ENCODE data around the gene ARHGEF11. TPM values are rescaled to one million over a fixed set of nuclear protein-coding genes. Genes with fewer than 3 reads are reported as not detected.

The ARHGEF11 gene
- total RNA-seq, 1 experiment from 2014 or later = 41.1 TPM

DNA sequence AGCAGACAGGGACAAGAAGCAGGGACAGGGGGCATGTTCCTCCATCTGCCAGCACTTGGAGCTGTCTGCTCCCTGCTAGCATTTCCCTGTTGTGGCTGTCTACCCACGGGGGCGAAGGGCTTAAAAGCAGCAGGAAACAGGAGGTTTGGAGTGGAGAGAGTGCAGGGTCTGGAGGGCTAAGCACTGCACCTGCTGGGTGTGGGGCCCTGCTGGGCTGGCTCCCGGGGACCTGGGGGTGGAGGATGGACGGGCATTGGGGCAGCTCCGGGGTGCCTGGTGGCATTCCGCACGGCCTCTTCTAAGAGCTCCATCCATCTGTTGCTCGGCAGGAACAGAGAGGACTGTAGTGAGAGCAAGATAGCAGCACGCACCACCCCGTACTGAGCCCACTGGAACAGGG lies 103.9 kb downstream of the ARHGEF11 start:
- no peaks in the 10 kb centered on the region for H3K79me1 ChIP-seq (ENCODE audit: insufficient read depth, low read depth, low read length, poor library complexity, severe bottlenecking)
- WGBS (ENCODE audit: extremely low coverage, insufficient read length, low lambda C conversion rate) = no CpG with 5 or more reads among the region's 10 CpGs
- H3K79me2 ChIP-seq (ENCODE audit: insufficient read depth, low read length) = no peaks in the 10 kb centered on the region
- H3T11ph ChIP-seq (ENCODE audit: low read length) = no peak overlapping the region
- H3K56ac ChIP-seq (ENCODE audit: insufficient read length, low read depth, low read length) = no peak overlapping the region
- Mint-ChIP-seq H3K4me1 (no peaks in the 10 kb centered on the region), H3K36me3 (ENCODE audit: insufficient read depth in 1 of 3, low read depth in 3 of 3) (peaks cover 47 to 94% (median 93%) of the 10 kb centered on the region in 3 experiments), H3K27ac (no peak overlapping the region; a peak in 1 of 7 replicates), H3K4me3 (no peak overlapping the region), H3K27me3 (ENCODE audit: low read depth) (no peaks in the 10 kb centered on the region; the same call in none of the 2 replicates), H3K9me3 (no peaks in the 10 kb centered on the region)
- no peak overlapping the region for H3K18ac ChIP-seq (ENCODE audit: insufficient read length, low read depth, low read length)
- H3K9ac ChIP-seq (ENCODE audit: extremely low read depth, insufficient read length, low read length) = no peak overlapping the region
- H2BK12ac ChIP-seq (ENCODE audit: insufficient read length, low read depth, low read length) = no peak overlapping the region
- H3K4me1 ChIP-seq (ENCODE audit: insufficient read depth, low read length) = no peaks in the 10 kb centered on the region
- no peaks in the 10 kb centered on the region for H4K20me1 ChIP-seq (ENCODE audit: control insufficient read depth, insufficient read depth, insufficient read length)
- H3K27me3 ChIP-seq (ENCODE audit: insufficient read depth, low read length) = no peaks in the 10 kb centered on the region
- H3K4me2 ChIP-seq (ENCODE audit: insufficient read depth, insufficient read length, low read length) = no peak overlapping the region
- no peak overlapping the region for H2BK120ac ChIP-seq (ENCODE audit: low read depth, low read length, poor library complexity, severe bottlenecking)
- H2BK20ac ChIP-seq (ENCODE audit: low read depth, low read length, poor library complexity, severe bottlenecking) = no peak overlapping the region
- H3K23ac ChIP-seq (ENCODE audit: insufficient read length, low read depth, low read length) = no peak overlapping the region
- H3K14ac ChIP-seq (ENCODE audit: insufficient read depth, low read length) = no peak overlapping the region
- H2BK15ac ChIP-seq (ENCODE audit: low read depth, low read length) = no peak overlapping the region
- H3K27ac ChIP-seq (ENCODE audit: insufficient read length, low read depth, low read length) = no peak overlapping the region
- no peak overlapping the region for H4K8ac ChIP-seq (replicated peaks; ENCODE audit: insufficient read length, low read depth, low read length)
- no peaks in the 10 kb centered on the region for H3K9me3 ChIP-seq (ENCODE audit: control insufficient read depth, low read depth, low read length)
- no peak overlapping the region for H3K4ac ChIP-seq (ENCODE audit: low read depth, low read length)
- no peak overlapping the region for H2AK5ac ChIP-seq (ENCODE audit: insufficient read length, low read length)
- H2AFZ ChIP-seq (ENCODE audit: low read length) = no peak overlapping the region
- DNase-seq = no peak
- TF ChIP-seq, protein P1, sequence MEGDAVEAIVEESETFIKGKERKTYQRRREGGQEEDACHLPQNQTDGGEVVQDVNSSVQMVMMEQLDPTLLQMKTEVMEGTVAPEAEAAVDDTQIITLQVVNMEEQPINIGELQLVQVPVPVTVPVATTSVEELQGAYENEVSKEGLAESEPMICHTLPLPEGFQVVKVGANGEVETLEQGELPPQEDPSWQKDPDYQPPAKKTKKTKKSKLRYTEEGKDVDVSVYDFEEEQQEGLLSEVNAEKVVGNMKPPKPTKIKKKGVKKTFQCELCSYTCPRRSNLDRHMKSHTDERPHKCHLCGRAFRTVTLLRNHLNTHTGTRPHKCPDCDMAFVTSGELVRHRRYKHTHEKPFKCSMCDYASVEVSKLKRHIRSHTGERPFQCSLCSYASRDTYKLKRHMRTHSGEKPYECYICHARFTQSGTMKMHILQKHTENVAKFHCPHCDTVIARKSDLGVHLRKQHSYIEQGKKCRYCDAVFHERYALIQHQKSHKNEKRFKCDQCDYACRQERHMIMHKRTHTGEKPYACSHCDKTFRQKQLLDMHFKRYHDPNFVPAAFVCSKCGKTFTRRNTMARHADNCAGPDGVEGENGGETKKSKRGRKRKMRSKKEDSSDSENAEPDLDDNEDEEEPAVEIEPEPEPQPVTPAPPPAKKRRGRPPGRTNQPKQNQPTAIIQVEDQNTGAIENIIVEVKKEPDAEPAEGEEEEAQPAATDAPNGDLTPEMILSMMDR (conservative IDR thresholded peaks at IDR 0.05) = no peak
- H4K91ac ChIP-seq (ENCODE audit: insufficient read length, low read depth, low read length) = no peak overlapping the region
- no peak overlapping the region for H4K5ac ChIP-seq (ENCODE audit: insufficient read length, low read depth, low read length)
- H3K23me2 ChIP-seq (ENCODE audit: insufficient read length, low read depth, low read length, poor library complexity, severe bottlenecking) = no peaks in the 10 kb centered on the region
- H2BK5ac ChIP-seq (ENCODE audit: insufficient read length, low read length) = no peak overlapping the region

Measured in H9 (cell line).